Measurements from ENCODE around the gene TMEM47. TPM values are rescaled to one million over a fixed set of nuclear protein-coding genes. Genes with fewer than 3 reads are reported as not detected.

TMEM47 gene
- total RNA-seq, 1 donor from 2014 or later = 16.8 TPM

DNA sequence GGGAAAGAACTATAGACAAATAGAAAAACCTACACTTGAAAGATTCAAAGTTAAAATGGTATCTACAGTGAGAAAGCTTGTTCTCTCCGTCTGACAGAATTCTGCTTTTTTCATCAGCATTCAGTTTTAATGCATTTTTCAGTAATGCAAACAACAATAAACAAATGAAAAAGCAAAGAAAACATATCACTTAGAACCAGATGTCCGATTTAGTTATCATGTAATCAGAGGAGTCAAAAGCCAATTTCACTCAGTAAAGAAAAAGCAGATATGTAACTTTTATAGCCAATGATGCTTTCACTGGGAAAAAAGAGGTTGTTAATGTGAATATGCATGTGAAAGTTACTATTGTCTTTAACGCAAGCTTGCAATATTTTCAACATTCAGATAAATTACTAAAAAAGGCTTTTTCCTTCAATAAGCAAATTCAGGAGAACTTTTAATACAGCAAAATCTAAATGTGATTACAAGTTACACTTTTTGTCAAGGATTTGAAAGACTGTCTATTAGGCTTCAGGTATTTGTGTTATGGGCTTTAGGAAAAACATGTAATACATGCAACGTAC, 70.7 kb downstream of the TMEM47 start:
- H3K27ac Mint-ChIP-seq = no peak overlapping the region
- no peak for DNase-seq (ENCODE audit: low spot score, unreplicated experiment)
- no peak overlapping the region for H3K4me3 Mint-ChIP-seq (ENCODE audit: low read depth)
- H3K36me3 Mint-ChIP-seq (ENCODE audit: insufficient read depth) = no peaks in the 10 kb centered on the region
- TF ChIP-seq, protein P1, sequence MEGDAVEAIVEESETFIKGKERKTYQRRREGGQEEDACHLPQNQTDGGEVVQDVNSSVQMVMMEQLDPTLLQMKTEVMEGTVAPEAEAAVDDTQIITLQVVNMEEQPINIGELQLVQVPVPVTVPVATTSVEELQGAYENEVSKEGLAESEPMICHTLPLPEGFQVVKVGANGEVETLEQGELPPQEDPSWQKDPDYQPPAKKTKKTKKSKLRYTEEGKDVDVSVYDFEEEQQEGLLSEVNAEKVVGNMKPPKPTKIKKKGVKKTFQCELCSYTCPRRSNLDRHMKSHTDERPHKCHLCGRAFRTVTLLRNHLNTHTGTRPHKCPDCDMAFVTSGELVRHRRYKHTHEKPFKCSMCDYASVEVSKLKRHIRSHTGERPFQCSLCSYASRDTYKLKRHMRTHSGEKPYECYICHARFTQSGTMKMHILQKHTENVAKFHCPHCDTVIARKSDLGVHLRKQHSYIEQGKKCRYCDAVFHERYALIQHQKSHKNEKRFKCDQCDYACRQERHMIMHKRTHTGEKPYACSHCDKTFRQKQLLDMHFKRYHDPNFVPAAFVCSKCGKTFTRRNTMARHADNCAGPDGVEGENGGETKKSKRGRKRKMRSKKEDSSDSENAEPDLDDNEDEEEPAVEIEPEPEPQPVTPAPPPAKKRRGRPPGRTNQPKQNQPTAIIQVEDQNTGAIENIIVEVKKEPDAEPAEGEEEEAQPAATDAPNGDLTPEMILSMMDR (IDR thresholded peaks at IDR 0.05; ENCODE audit: unreplicated experiment) = no peak
- H3K27me3 Mint-ChIP-seq = no peaks in the 10 kb centered on the region
- peaks cover 12% of the 10 kb centered on the region for H3K9me3 Mint-ChIP-seq (ENCODE audit: low read depth)
- peaks cover 3% of the 10 kb centered on the region for H3K4me1 Mint-ChIP-seq (ENCODE audit: low read depth)

DNA sequence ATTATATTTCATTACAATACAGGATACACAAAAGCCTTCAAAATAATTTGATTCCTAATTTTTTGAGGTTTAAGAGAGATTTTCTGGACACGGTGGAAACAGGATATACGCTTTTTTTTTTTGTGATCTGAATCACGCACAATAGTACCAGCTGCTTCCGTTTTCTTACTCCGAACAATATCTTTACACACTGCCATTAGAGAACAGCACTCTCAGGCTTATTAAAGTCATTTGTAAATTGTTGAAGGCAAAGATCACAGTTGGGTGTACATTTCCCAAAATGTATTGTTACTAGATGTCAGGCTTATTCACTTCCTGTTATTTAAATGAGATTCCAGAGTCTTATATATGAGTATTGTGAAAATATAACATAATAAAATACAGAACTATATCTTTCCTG, 71.5 kb downstream of the TMEM47 start:
- TF ChIP-seq, protein P1 (IDR thresholded peaks at IDR 0.05; ENCODE audit: unreplicated experiment) = no peak
- H3K4me3 Mint-ChIP-seq (ENCODE audit: low read depth) = no peak overlapping the region

DNA sequence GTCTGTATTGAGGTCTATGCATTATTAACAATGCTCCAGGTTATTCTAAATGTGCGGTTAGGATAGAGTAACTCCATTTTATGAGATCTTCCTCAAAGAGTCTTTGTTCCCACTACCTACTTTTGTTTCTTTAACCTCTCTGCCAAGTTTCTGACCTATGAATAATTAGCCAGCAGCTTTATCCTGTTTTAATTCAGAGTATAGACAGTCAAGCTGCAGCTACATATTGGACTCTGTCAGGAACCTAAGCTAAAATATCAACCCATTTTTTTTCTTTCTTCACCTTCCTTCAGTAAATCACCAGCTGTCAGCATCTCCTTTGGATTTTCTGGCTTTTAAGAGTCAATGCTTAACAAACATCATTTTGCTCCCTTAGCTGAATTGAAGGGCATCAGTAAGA, 72.3 kb downstream of the TMEM47 start:
- H3K27me3 Mint-ChIP-seq = no peaks in the 10 kb centered on the region
- no peak overlapping the region for H3K27ac Mint-ChIP-seq

More for the DNA sequence above, 71.5 kb downstream of the TMEM47 start:
- H3K9me3 Mint-ChIP-seq (ENCODE audit: low read depth) = peaks cover 12% of the 10 kb centered on the region
- H3K4me1 Mint-ChIP-seq (ENCODE audit: low read depth) = peaks cover 3% of the 10 kb centered on the region
- no peak for DNase-seq (ENCODE audit: low spot score, unreplicated experiment)
- no peaks in the 10 kb centered on the region for H3K27me3 Mint-ChIP-seq
- no peaks in the 10 kb centered on the region for H3K36me3 Mint-ChIP-seq (ENCODE audit: insufficient read depth)
- no peak overlapping the region for H3K27ac Mint-ChIP-seq

DNA sequence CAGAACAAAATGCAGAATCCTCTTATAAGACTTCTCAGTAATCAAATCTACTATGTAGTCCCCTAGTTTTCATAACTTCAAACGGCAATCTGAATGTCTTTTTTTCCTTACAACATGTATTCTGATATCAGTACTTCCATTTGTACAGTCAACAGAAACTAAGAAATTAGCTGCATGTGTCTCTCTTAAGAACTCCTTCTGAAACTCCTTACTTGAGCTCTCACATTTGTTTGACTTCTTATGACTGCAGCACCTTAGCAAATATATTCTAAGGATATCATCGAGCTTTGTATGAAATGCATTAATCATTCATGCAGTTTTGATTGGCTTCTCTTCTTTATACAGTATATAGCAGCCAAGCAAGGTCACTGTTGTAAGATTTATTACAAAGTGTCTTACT, 77.0 kb downstream of the TMEM47 start:
- Mint-ChIP-seq H3K36me3 (ENCODE audit: insufficient read depth) (no peaks in the 10 kb centered on the region), H3K27me3 (no peaks in the 10 kb centered on the region), H3K4me1 (ENCODE audit: low read depth) (peaks cover 3% of the 10 kb centered on the region), H3K9me3 (ENCODE audit: low read depth) (no peaks in the 10 kb centered on the region), H3K27ac (no peak overlapping the region), H3K4me3 (ENCODE audit: low read depth) (no peak overlapping the region)
- DNase-seq (ENCODE audit: low spot score, unreplicated experiment) = no peak
- TF ChIP-seq, protein P1 (IDR thresholded peaks at IDR 0.05; ENCODE audit: unreplicated experiment) = no peak

More for the DNA sequence above, 72.3 kb downstream of the TMEM47 start:
- H3K36me3 Mint-ChIP-seq (ENCODE audit: insufficient read depth) = no peaks in the 10 kb centered on the region
- peaks cover 3% of the 10 kb centered on the region for H3K4me1 Mint-ChIP-seq (ENCODE audit: low read depth)
- H3K9me3 Mint-ChIP-seq (ENCODE audit: low read depth) = peaks cover 12% of the 10 kb centered on the region
- no peak overlapping the region for H3K4me3 Mint-ChIP-seq (ENCODE audit: low read depth)
- DNase-seq (ENCODE audit: low spot score, unreplicated experiment) = no peak
- TF ChIP-seq, protein P1 (IDR thresholded peaks at IDR 0.05; ENCODE audit: unreplicated experiment) = no peak

DNA sequence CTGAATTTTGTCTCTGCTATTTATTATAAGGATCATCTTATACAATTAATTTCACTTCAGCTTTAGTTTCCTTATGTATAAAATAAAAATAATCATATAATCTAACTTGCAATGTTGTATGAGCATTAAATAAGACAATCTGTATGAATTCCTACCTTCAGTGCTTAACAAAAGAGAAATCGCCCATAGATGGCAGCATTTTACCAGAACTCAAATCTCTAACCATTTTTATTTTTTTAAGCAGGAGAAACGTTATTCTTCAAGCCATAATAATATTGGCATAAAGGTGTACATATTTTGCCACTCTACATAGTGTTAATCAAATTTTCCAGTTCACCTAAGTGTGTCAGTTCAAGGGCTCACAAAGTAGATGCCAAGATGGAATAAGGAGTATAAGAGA, 78.8 kb downstream of the TMEM47 start:
- Mint-ChIP-seq H3K36me3 (ENCODE audit: insufficient read depth) (no peaks in the 10 kb centered on the region), H3K4me1 (ENCODE audit: low read depth) (no peaks in the 10 kb centered on the region), H3K27ac (no peak overlapping the region), H3K27me3 (no peaks in the 10 kb centered on the region), H3K4me3 (ENCODE audit: low read depth) (no peak overlapping the region), H3K9me3 (ENCODE audit: low read depth) (no peaks in the 10 kb centered on the region)
- DNase-seq (ENCODE audit: low spot score, unreplicated experiment) = no peak
- TF ChIP-seq, protein P1 (IDR thresholded peaks at IDR 0.05; ENCODE audit: unreplicated experiment) = peak; percentile 71

Measured in progenitor cell of endocrine pancreas (in vitro differentiated cells).